A673 (cell line): Measurements from ENCODE around the gene CDK19.

Source experiments
- CTCF ChIP-seq: fragments of 300-800, 200-600 bp; sonication (generic); conservative IDR thresholded peaks from 2 replicates; pipeline ENCODE4 v1.5.1; 2017; ENCODE audit warnings: low read depth, mild to moderate bottlenecking, antibody characterized with exemption, low read length, moderate library complexity, mixed read lengths
- EZH2 ChIP-seq: fragments of 200-600 bp; sonication (generic); IDR thresholded peaks from 2 replicates; pipeline ENCODE4 v1.6.1; 2017; ENCODE audit warnings: borderline replicate concordance, low read depth, mild to moderate bottlenecking, mixed read lengths, antibody characterized with exemption, low read length; ENCODE audit not compliant: poor library complexity, severe bottlenecking

- TF ChIP-seq CTCF (no peak), EZH2 (no peak)
Measured at GRCh38 chr6:110816677-110817076, 1.4 kb upstream of the CDK19 start.
